Osteoblast (primary cell): ENCODE measurements around the gene SLC2A13. TPM values are rescaled to one million over a fixed set of nuclear protein-coding genes. Genes with fewer than 3 reads are reported as not detected.
A peak's percentile ranks its signal among the peaks of the same experiment; 100 is the strongest.
"Not testable (repeated sequence)": the region's sequence is repeated elsewhere in the genome, so short reads cannot be mapped to it uniquely, and the experiment has no call there.

ENCODE experiments used
- DNase-seq: peaks from one replicate; pipeline ENCODE4 v3.0.0; 2011; ENCODE audit warnings: low spot score, mixed read lengths; ENCODE audit not compliant: insufficient read length; ENCODE audit errors: missing footprints
- H2AFZ ChIP-seq: 2 replicates; pipeline ENCODE4 v1.6.0; 2011; ENCODE audit warnings: mild to moderate bottlenecking, low read length
- H3K27ac ChIP-seq: 2 replicates; pipeline ENCODE4 v1.5.1; 2011; ENCODE audit warnings: mild to moderate bottlenecking, low read depth, low read length, moderate library complexity
- H3K27me3 ChIP-seq: 2 replicates; pipeline ENCODE4 v1.6.0; 2012; ENCODE audit warnings: mild to moderate bottlenecking, control low read depth, inconsistent platforms, low read length, moderate library complexity; ENCODE audit not compliant: insufficient read depth
- H3K36me3 ChIP-seq: 2 replicates; pipeline ENCODE4 v1.5.1; 2011; ENCODE audit warnings: mild to moderate bottlenecking, low read length, control low read depth, moderate library complexity; ENCODE audit not compliant: insufficient read depth
- H3K4me1 ChIP-seq: 2 replicates; pipeline ENCODE4 v1.5.1; 2011; ENCODE audit warnings: mild to moderate bottlenecking, low read length, control low read depth, moderate library complexity; ENCODE audit not compliant: insufficient read depth
- H3K4me2 ChIP-seq: 2 replicates; pipeline ENCODE4 v1.6.0; 2011; ENCODE audit warnings: mild to moderate bottlenecking, low read length; ENCODE audit not compliant: insufficient read depth
- H3K4me3 ChIP-seq: fragments of 200-600 bp; sonication (generic); 3 replicates; pipeline ENCODE4 v1.5.1; 2012; ENCODE audit warnings: mild to moderate bottlenecking, low read length, inconsistent platforms; ENCODE audit not compliant: insufficient read depth
- H3K79me2 ChIP-seq: 2 replicates; pipeline ENCODE4 v1.6.0; 2012; ENCODE audit warnings: mild to moderate bottlenecking, low read length, control low read depth, inconsistent platforms; ENCODE audit not compliant: insufficient read depth
- H3K9me3 ChIP-seq: 2 replicates; pipeline ENCODE4 v1.5.1; 2011; ENCODE audit warnings: low read depth, low read length, control low read depth
- H4K20me1 ChIP-seq: 2 replicates; pipeline ENCODE4 v1.6.0; 2012; ENCODE audit warnings: mild to moderate bottlenecking, low read length, control low read depth; ENCODE audit not compliant: insufficient read depth
- CTCF ChIP-seq: IDR thresholded peaks from 2 replicates; pipeline ENCODE4 v1.5.1; 2011; ENCODE audit warnings: mild to moderate bottlenecking, low read depth, low read length, moderate library complexity; ENCODE audit errors: extremely low read depth
- total RNA-seq: library from RNA; depleted of rRNA; stranded (reverse); fragments of >200 nt; gene quantifications from 2 replicates; pipeline ENCODE4 v1.2.3, GENCODE V29; 2012

SLC2A13 gene
- total RNA-seq, 1 donor: 12.3 TPM

- no peak for TF ChIP-seq CTCF
- H3K4me2 ChIP-seq: no peak overlapping the region
- no peaks in the 10 kb centered on the region for H3K9me3 ChIP-seq
- no peak overlapping the region for H2AFZ ChIP-seq
- H3K4me3 ChIP-seq: no peak overlapping the region
- no peaks in the 10 kb centered on the region for H3K4me1 ChIP-seq
- no peaks in the 10 kb centered on the region for H3K79me2 ChIP-seq
- no peak for DNase-seq
- H3K27me3 ChIP-seq: no peaks in the 10 kb centered on the region
- no peaks in the 10 kb centered on the region for H4K20me1 ChIP-seq
- no peaks in the 10 kb centered on the region for H3K36me3 ChIP-seq
- no peak overlapping the region for H3K27ac ChIP-seq
Observed at GRCh38 chr12:39866135-39866534, 239.7 kb downstream of the SLC2A13 start.

- no peak for TF ChIP-seq CTCF
- H3K4me2 ChIP-seq: no peak overlapping the region
- H4K20me1 ChIP-seq: no peaks in the 10 kb centered on the region
- H3K27me3 ChIP-seq: no peaks in the 10 kb centered on the region
- H3K9me3 ChIP-seq: no peaks in the 10 kb centered on the region
- H3K79me2 ChIP-seq: no peaks in the 10 kb centered on the region
- no peak for DNase-seq
- H3K27ac ChIP-seq: no peak overlapping the region
- no peaks in the 10 kb centered on the region for H3K4me1 ChIP-seq
- H2AFZ ChIP-seq: no peak overlapping the region
- H3K36me3 ChIP-seq: no peaks in the 10 kb centered on the region
- no peak overlapping the region for H3K4me3 ChIP-seq
Observed at GRCh38 chr12:39860695-39861094, 245.2 kb downstream of the SLC2A13 start.

- Histone ChIP-seq H3K4me3 (no peak overlapping the region), H3K4me2 (no peak overlapping the region), H3K36me3 (no peaks in the 10 kb centered on the region), H4K20me1 (no peaks in the 10 kb centered on the region), H3K27me3 (no peaks in the 10 kb centered on the region), H3K79me2 (no peaks in the 10 kb centered on the region), H3K27ac (no peak overlapping the region), H3K4me1 (no peaks in the 10 kb centered on the region), H2AFZ (no peak overlapping the region), H3K9me3 (no peaks in the 10 kb centered on the region)
- no peak for DNase-seq
- no peak for TF ChIP-seq CTCF
Observed at GRCh38 chr12:39853003-39853402, 252.9 kb downstream of the SLC2A13 start.

- H3K79me2 ChIP-seq: no peaks in the 10 kb centered on the region
- no peak overlapping the region for H3K4me2 ChIP-seq
Observed at GRCh38 chr12:39852346-39852745, 253.5 kb downstream of the SLC2A13 start.

GRCh38 chr12:39848218-39848617 is 257.7 kb downstream of the SLC2A13 start:
- not testable (repeated sequence) for H3K4me3 ChIP-seq, H3K4me2 ChIP-seq, H3K4me1 ChIP-seq, H3K27ac ChIP-seq, H2AFZ ChIP-seq, H3K79me2 ChIP-seq, H3K36me3 ChIP-seq, H3K27me3 ChIP-seq, H4K20me1 ChIP-seq, DNase-seq, H3K9me3 ChIP-seq

More at GRCh38 chr12:39852346-39852745, 253.5 kb downstream of the SLC2A13 start:
- Histone ChIP-seq H3K9me3 (no peaks in the 10 kb centered on the region), H3K27ac (no peak overlapping the region), H4K20me1 (no peaks in the 10 kb centered on the region), H2AFZ (no peak overlapping the region), H3K36me3 (no peaks in the 10 kb centered on the region), H3K27me3 (no peaks in the 10 kb centered on the region), H3K4me3 (no peak overlapping the region), H3K4me1 (no peaks in the 10 kb centered on the region)
- DNase-seq: peak; percentile 26
- TF ChIP-seq CTCF: no peak
